GM23338 (cell line): ENCODE measurements around the gene NCKAP5. TPM values are rescaled to one million over a fixed set of nuclear protein-coding genes. Genes with fewer than 3 reads are reported as not detected.

Experiments used
- ATAC-seq: fragments of 200-7000 bp; cut with Tn5 transposase; 3 replicates; pipeline ENCODE4 v1.9.1; 2020
- DNase-seq: peaks from one replicate; pipeline ENCODE4 v3.0.0-alpha.2; 2015; ENCODE audit warnings: low spot score
- H2AFZ ChIP-seq: fragments of 200-600 bp; sonication (generic); 2 replicates; pipeline ENCODE4 v1.8.0; 2016; ENCODE audit warnings: antibody characterized with exemption, mild to moderate bottlenecking, moderate library complexity
- H3F3A ChIP-seq: fragments of 200-600 bp; sonication (generic); replicated peaks from 2 replicates; pipeline ENCODE4 v1.8.0; 2017; ENCODE audit warnings: antibody characterized with exemption, mixed run types, low read depth
- H3K27ac ChIP-seq: fragments of 200-600 bp; sonication (generic); 2 replicates; pipeline ENCODE4 v1.6.1; 2016; ENCODE audit warnings: low read depth
- H3K27me3 ChIP-seq: fragments of 200-600 bp; sonication (generic); 2 replicates; pipeline ENCODE4 v1.8.0; 2016; ENCODE audit warnings: mild to moderate bottlenecking, mixed run types, moderate library complexity; ENCODE audit not compliant: insufficient read depth
- H3K36me3 ChIP-seq: fragments of 200-600 bp; sonication (generic); 2 replicates; pipeline ENCODE4 v1.8.0; 2016; ENCODE audit warnings: mild to moderate bottlenecking; ENCODE audit not compliant: insufficient read depth
- H3K4me1 ChIP-seq: fragments of 200-600 bp; sonication (generic); 2 replicates; pipeline ENCODE4 v1.8.0; 2016; ENCODE audit warnings: mild to moderate bottlenecking, moderate library complexity; ENCODE audit not compliant: insufficient read depth
- H3K4me2 ChIP-seq: fragments of 200-600 bp; sonication (generic); 2 replicates; pipeline ENCODE4 v1.7.1; 2017; ENCODE audit warnings: mixed run types
- H3K4me3 ChIP-seq: fragments of 200-600 bp; sonication (generic); 2 replicates; pipeline ENCODE4 v1.6.1; 2016; ENCODE audit warnings: mixed run types
- H3K79me2 ChIP-seq: fragments of 200-600 bp; sonication (generic); replicated peaks from 2 replicates; pipeline ENCODE4 v1.8.0; 2017; ENCODE audit warnings: mild to moderate bottlenecking; ENCODE audit not compliant: insufficient read depth
- H3K9me2 ChIP-seq: fragments of 200-600 bp; sonication (generic); 2 replicates; pipeline ENCODE4 v1.8.0; 2017; ENCODE audit not compliant: insufficient read depth
- H4K20me1 ChIP-seq: fragments of 200-600 bp; sonication (generic); replicated peaks from 2 replicates; pipeline ENCODE4 v1.8.0; 2017; ENCODE audit warnings: mild to moderate bottlenecking; ENCODE audit not compliant: insufficient read depth
- H3K27ac Mint-ChIP-seq: 2 replicates; pipeline ENCODE4 v1.8.0; 2020; ENCODE audit warnings: inconsistent platforms, mild to moderate bottlenecking, moderate library complexity, mixed read lengths
- H3K27me3 Mint-ChIP-seq: 3 replicates; pipeline ENCODE4 v1.8.0; 2022; ENCODE audit warnings: low read depth, mild to moderate bottlenecking, moderate library complexity, mixed read lengths, inconsistent platforms; ENCODE audit not compliant: insufficient read depth, poor library complexity
- H3K36me3 Mint-ChIP-seq: 3 replicates; pipeline ENCODE4 v1.8.0; 2021; ENCODE audit warnings: low read depth, mild to moderate bottlenecking, inconsistent platforms, moderate library complexity, mixed read lengths
- H3K4me1 Mint-ChIP-seq: 3 replicates; pipeline ENCODE4 v1.8.0; 2020; ENCODE audit warnings: mild to moderate bottlenecking, inconsistent platforms, mixed read lengths
- H3K4me3 Mint-ChIP-seq: 3 replicates; pipeline ENCODE4 v1.8.0; 2021; ENCODE audit warnings: moderate library complexity, mild to moderate bottlenecking, inconsistent platforms, mixed read lengths
- H3K9me3 Mint-ChIP-seq: 3 replicates; pipeline ENCODE4 v1.8.0; 2020; ENCODE audit warnings: moderate library complexity, mild to moderate bottlenecking, inconsistent platforms, mixed read lengths
- CREB1 ChIP-seq: fragments of 250-450 bp; sonication (Bioruptor Pico); IDR thresholded peaks from 2 replicates; pipeline ENCODE4 v1.5.0; 2020; ENCODE audit warnings: low read depth, mild to moderate bottlenecking, moderate library complexity
- EZH2 ChIP-seq: fragments of 200-600 bp; sonication (generic); IDR thresholded peaks from one replicate; pipeline ENCODE4 v1.8.0; 2017; ENCODE audit warnings: antibody characterized with exemption, mild to moderate bottlenecking, low read depth; ENCODE audit not compliant: unreplicated experiment
- EZH2phosphoT487 ChIP-seq: fragments of 200-600 bp; sonication (generic); IDR thresholded peaks from one replicate; pipeline ENCODE4 v1.8.1; 2018; ENCODE audit warnings: antibody characterized with exemption; ENCODE audit not compliant: unreplicated experiment
- JUNB ChIP-seq: IDR thresholded peaks from one replicate; pipeline ENCODE4 v1.6.1; 2016; ENCODE audit warnings: antibody characterized with exemption; ENCODE audit not compliant: unreplicated experiment
- NANOG ChIP-seq: IDR thresholded peaks from 2 replicates; pipeline ENCODE4 v1.6.1; 2016; ENCODE audit warnings: antibody characterized with exemption, borderline replicate concordance
- POLR2AphosphoS5 ChIP-seq: IDR thresholded peaks from 2 replicates; pipeline ENCODE4 v1.6.1; 2016; ENCODE audit warnings: antibody characterized with exemption, low read depth
- STAT1 ChIP-seq: IDR thresholded peaks from one replicate; pipeline ENCODE4 v1.6.1; 2016; ENCODE audit warnings: antibody characterized with exemption; ENCODE audit not compliant: unreplicated experiment
- ZNF114 ChIP-seq: fragments of 250-450 bp; sonication (Bioruptor Pico); IDR thresholded peaks from 2 replicates; pipeline ENCODE4 v1.5.0; 2020; ENCODE audit warnings: mild to moderate bottlenecking, moderate library complexity
- ZNF331 ChIP-seq: fragments of 250-450 bp; sonication (Bioruptor Pico); IDR thresholded peaks from 2 replicates; pipeline ENCODE4 v1.5.0; 2020; ENCODE audit warnings: low read depth, mild to moderate bottlenecking, moderate library complexity
- polyA plus RNA-seq: library from polyadenylated mRNA; unstranded; fragments of >200 nt; fragmentation: Nextera tagmentation; extraction: Ambion mirVana; gene quantifications from 2 replicates; pipeline ENCODE4 v1.2.1, GENCODE V29; 2016
- total RNA-seq: library from RNA; depleted of rRNA; stranded (reverse); fragments of >200 nt; shearing (Covaris generic); gene quantifications from 2 replicates; pipeline ENCODE4 v1.2.3, GENCODE V29; 2014
- TF ChIP-seq, protein P1 (sequence below): IDR thresholded peaks from one replicate; pipeline ENCODE4 v1.6.1; 2018; ENCODE audit warnings: antibody characterized with exemption; ENCODE audit not compliant: unreplicated experiment

NCKAP5 gene
- total and polyA plus RNA-seq, 2 experiments from 2014 or later = 0.34 to 0.73 TPM

DNA sequence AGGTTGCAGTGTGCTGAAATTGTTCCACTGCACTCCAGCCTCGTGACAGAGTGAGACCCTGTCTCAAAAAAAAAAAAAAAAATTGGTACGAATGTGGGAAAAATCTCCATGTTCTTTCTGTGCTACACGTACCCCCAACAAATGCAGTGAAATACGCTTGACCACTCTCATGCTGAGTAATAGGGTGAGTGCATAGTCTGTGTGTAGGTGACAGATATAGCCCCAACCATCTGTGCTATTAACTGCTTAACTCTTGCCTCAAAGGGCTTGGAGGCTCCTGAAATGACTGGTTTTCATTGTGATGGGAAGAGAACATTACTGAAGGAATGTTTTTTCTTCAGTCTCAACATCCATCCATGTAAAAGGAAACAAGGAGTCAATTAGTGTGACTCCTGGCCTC lies 913.9 kb downstream of the NCKAP5 start (continued):
- TF ChIP-seq POLR2AphosphoS5 = no peak
- no peak for TF ChIP-seq STAT1
- TF ChIP-seq CREB1 (CRISPR knock-in tag) = no peak
- no peak for TF ChIP-seq JUNB
- TF ChIP-seq, protein P1, sequence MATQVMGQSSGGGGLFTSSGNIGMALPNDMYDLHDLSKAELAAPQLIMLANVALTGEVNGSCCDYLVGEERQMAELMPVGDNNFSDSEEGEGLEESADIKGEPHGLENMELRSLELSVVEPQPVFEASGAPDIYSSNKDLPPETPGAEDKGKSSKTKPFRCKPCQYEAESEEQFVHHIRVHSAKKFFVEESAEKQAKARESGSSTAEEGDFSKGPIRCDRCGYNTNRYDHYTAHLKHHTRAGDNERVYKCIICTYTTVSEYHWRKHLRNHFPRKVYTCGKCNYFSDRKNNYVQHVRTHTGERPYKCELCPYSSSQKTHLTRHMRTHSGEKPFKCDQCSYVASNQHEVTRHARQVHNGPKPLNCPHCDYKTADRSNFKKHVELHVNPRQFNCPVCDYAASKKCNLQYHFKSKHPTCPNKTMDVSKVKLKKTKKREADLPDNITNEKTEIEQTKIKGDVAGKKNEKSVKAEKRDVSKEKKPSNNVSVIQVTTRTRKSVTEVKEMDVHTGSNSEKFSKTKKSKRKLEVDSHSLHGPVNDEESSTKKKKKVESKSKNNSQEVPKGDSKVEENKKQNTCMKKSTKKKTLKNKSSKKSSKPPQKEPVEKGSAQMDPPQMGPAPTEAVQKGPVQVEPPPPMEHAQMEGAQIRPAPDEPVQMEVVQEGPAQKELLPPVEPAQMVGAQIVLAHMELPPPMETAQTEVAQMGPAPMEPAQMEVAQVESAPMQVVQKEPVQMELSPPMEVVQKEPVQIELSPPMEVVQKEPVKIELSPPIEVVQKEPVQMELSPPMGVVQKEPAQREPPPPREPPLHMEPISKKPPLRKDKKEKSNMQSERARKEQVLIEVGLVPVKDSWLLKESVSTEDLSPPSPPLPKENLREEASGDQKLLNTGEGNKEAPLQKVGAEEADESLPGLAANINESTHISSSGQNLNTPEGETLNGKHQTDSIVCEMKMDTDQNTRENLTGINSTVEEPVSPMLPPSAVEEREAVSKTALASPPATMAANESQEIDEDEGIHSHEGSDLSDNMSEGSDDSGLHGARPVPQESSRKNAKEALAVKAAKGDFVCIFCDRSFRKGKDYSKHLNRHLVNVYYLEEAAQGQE = no peak
- TF ChIP-seq NANOG = no peak
- no peak for TF ChIP-seq ZNF331 (CRISPR knock-in tag)
- no peak for TF ChIP-seq EZH2phosphoT487
- no peak for TF ChIP-seq EZH2

DNA sequence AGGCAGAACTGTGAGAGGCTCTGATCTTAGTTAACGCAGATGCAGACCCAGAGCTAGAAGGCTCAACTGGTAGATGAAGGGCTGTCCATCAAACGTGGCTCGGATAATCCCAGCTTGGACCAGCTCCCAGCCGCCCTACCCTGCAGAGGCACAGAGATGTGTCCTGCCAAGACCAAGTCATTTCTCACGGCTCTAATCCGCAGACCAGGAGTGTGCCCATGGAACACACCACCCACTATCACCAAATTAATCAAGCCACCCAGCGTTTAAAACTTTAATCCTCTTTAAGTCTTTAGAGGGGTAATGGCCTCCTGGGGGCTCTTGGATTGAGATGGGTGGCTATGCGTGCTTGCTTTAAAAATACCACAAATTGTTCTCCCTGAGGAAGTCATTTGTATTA lies 915.8 kb downstream of the NCKAP5 start:
- H3K4me1 Mint-ChIP-seq = peaks cover 19% of the 10 kb centered on the region
- H3K4me1 ChIP-seq = peaks cover 22% of the 10 kb centered on the region
- H3K36me3 ChIP-seq = no peaks in the 10 kb centered on the region
- H3K9me2 ChIP-seq = no peaks in the 10 kb centered on the region
- no peaks in the 10 kb centered on the region for H3K27me3 ChIP-seq
- no peaks in the 10 kb centered on the region for H3K79me2 ChIP-seq
- DNase-seq (no peak), ATAC-seq (no peak)
- no peaks in the 10 kb centered on the region for H4K20me1 ChIP-seq
- TF ChIP-seq ZNF114 (CRISPR knock-in tag) (no peak), CREB1 (CRISPR knock-in tag) (no peak), JUNB (no peak)
- H3K27me3 Mint-ChIP-seq = peaks cover 12% of the 10 kb centered on the region
- no peaks in the 10 kb centered on the region for H3F3A ChIP-seq
- no peak overlapping the region for H3K27ac ChIP-seq
- no peak overlapping the region for H3K4me2 ChIP-seq
- H2AFZ ChIP-seq = no peak overlapping the region
- no peak overlapping the region for H3K27ac Mint-ChIP-seq
- no peaks in the 10 kb centered on the region for H3K36me3 Mint-ChIP-seq
- no peak overlapping the region for H3K4me3 ChIP-seq
- H3K9me3 Mint-ChIP-seq = no peaks in the 10 kb centered on the region
- no peak overlapping the region for H3K4me3 Mint-ChIP-seq
